ENCODE data around the gene KLHL33.

The KLHL33 gene

GRCh38 chr14:20427231-20428009, 8.5 kb downstream of the KLHL33 start:
- no peak for TF ChIP-seq CTCF (IDR thresholded peaks at IDR 0.05; ENCODE audit: low read depth, low read length)
- DNase-seq (ENCODE audit: extremely low read depth, low read depth): no peak

DNA sequence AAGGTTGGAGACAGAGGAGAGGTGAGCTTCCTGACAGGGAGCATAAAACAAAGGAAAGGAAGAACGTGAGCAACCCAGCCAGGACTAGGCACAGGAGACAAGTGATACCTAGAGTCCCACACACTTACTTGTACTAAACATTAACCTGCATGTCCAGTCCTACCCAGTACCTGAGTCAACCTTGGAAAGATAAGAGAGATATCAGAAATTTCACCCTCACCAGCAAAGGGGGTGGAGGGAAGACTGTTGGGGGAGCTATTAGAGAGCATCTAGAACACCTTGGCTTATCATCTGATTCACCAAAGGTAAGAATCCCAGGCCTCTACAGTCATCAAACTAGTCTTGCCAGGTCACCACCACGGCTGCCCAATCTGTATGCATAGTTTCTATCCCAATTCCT, 11.1 kb downstream of the KLHL33 start:
- no peak for TF ChIP-seq CTCF (IDR thresholded peaks at IDR 0.05; ENCODE audit: low read depth, low read length)
- no peak for DNase-seq (ENCODE audit: extremely low read depth, low read depth)

GRCh38 chr14:20422886-20423285, 13.1 kb downstream of the KLHL33 start:
- no peak for DNase-seq (ENCODE audit: extremely low read depth, low read depth)
- no peak for TF ChIP-seq CTCF (IDR thresholded peaks at IDR 0.05; ENCODE audit: low read depth, low read length)

- no peak for TF ChIP-seq CTCF (IDR thresholded peaks at IDR 0.05; ENCODE audit: low read depth, low read length)
- DNase-seq (ENCODE audit: extremely low read depth, low read depth): no peak
Observed at GRCh38 chr14:20421267-20421666, 14.7 kb downstream of the KLHL33 start.

GRCh38 chr14:20419419-20419818, 16.5 kb downstream of the KLHL33 start:
- no peak for TF ChIP-seq CTCF (IDR thresholded peaks at IDR 0.05; ENCODE audit: low read depth, low read length)

GRCh38 chr14:20418501-20418909, 17.5 kb downstream of the KLHL33 start:
- no peak for TF ChIP-seq CTCF (IDR thresholded peaks at IDR 0.05; ENCODE audit: low read depth, low read length)
- DNase-seq (ENCODE audit: extremely low read depth, low read depth): no peak

More at GRCh38 chr14:20419419-20419818, 16.5 kb downstream of the KLHL33 start:
- DNase-seq (ENCODE audit: extremely low read depth, low read depth): no peak

DNA sequence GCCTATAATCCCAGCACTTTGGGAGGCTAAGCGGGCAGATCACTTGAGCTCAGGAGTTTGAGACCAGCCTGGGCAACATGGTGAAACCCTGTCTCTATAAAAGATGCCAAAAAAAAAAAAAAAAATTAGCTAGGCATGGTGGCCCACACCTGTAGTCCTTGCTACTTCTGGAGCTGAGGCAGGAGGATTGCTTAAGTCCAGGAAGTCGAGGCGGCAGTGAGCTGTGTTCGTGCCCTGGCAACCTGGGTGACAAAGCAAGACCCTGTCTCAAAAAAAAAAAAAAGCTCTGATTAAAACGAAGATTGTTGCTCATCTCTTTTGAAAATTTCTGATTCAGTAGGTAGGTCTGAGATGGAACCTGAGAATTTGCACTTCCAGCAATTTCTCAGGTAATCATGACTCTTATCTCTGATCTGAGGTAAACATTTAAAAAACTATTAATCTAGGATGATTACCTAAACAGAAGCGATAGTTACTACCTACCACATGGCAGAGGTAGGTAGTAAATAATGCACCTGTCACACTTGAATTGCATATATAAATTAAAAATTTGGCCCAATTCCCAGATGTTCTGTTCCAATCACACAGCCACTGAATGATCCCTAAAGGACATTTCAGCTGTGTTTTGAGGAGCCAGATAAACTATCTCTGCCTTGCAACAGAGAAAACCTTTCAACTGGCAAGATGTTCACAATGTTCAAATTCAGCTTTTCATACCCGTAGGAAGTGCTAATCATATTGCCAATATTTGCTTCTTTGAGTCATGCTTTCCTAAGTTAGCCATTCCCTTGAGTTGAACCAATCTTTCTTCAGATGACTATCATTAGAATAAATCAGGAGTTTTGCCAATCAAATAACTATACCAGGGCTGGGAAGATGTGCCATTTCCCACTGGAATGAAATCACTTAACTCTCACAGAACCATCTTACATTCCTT, 18.4 kb downstream of the KLHL33 start:
- DNase-seq (ENCODE audit: extremely low read depth, low read depth): no peak
- no peak for TF ChIP-seq CTCF (IDR thresholded peaks at IDR 0.05; ENCODE audit: low read depth, low read length)
